GM23338 (cell line): Measurements from ENCODE around the gene GABRR2. TPM values are rescaled to one million over a fixed set of nuclear protein-coding genes. Genes with fewer than 3 reads are reported as not detected.

Experiments
- ATAC-seq: fragments of 200-7000 bp; cut with Tn5 transposase; 3 replicates; pipeline ENCODE4 v1.9.1; 2020
- DNase-seq: peaks from one replicate; pipeline ENCODE4 v3.0.0-alpha.2; 2015; ENCODE audit warnings: low spot score
- H2AFZ ChIP-seq: fragments of 200-600 bp; sonication (generic); 2 replicates; pipeline ENCODE4 v1.8.0; 2016; ENCODE audit warnings: antibody characterized with exemption, mild to moderate bottlenecking, moderate library complexity
- H3F3A ChIP-seq: fragments of 200-600 bp; sonication (generic); replicated peaks from 2 replicates; pipeline ENCODE4 v1.8.0; 2017; ENCODE audit warnings: antibody characterized with exemption, mixed run types, low read depth
- H3K27ac ChIP-seq: fragments of 200-600 bp; sonication (generic); 2 replicates; pipeline ENCODE4 v1.6.1; 2016; ENCODE audit warnings: low read depth
- H3K27me3 ChIP-seq: fragments of 200-600 bp; sonication (generic); 2 replicates; pipeline ENCODE4 v1.8.0; 2016; ENCODE audit warnings: mild to moderate bottlenecking, mixed run types, moderate library complexity; ENCODE audit not compliant: insufficient read depth
- H3K36me3 ChIP-seq: fragments of 200-600 bp; sonication (generic); 2 replicates; pipeline ENCODE4 v1.8.0; 2016; ENCODE audit warnings: mild to moderate bottlenecking; ENCODE audit not compliant: insufficient read depth
- H3K4me1 ChIP-seq: fragments of 200-600 bp; sonication (generic); 2 replicates; pipeline ENCODE4 v1.8.0; 2016; ENCODE audit warnings: mild to moderate bottlenecking, moderate library complexity; ENCODE audit not compliant: insufficient read depth
- H3K4me2 ChIP-seq: fragments of 200-600 bp; sonication (generic); 2 replicates; pipeline ENCODE4 v1.7.1; 2017; ENCODE audit warnings: mixed run types
- H3K4me3 ChIP-seq: fragments of 200-600 bp; sonication (generic); 2 replicates; pipeline ENCODE4 v1.6.1; 2016; ENCODE audit warnings: mixed run types
- H3K79me2 ChIP-seq: fragments of 200-600 bp; sonication (generic); replicated peaks from 2 replicates; pipeline ENCODE4 v1.8.0; 2017; ENCODE audit warnings: mild to moderate bottlenecking; ENCODE audit not compliant: insufficient read depth
- H3K9me2 ChIP-seq: fragments of 200-600 bp; sonication (generic); 2 replicates; pipeline ENCODE4 v1.8.0; 2017; ENCODE audit not compliant: insufficient read depth
- H4K20me1 ChIP-seq: fragments of 200-600 bp; sonication (generic); replicated peaks from 2 replicates; pipeline ENCODE4 v1.8.0; 2017; ENCODE audit warnings: mild to moderate bottlenecking; ENCODE audit not compliant: insufficient read depth
- H3K27ac Mint-ChIP-seq: 2 replicates; pipeline ENCODE4 v1.8.0; 2020; ENCODE audit warnings: inconsistent platforms, mild to moderate bottlenecking, moderate library complexity, mixed read lengths
- H3K27me3 Mint-ChIP-seq: 3 replicates; pipeline ENCODE4 v1.8.0; 2022; ENCODE audit warnings: low read depth, mild to moderate bottlenecking, moderate library complexity, mixed read lengths, inconsistent platforms; ENCODE audit not compliant: insufficient read depth, poor library complexity
- H3K36me3 Mint-ChIP-seq: 3 replicates; pipeline ENCODE4 v1.8.0; 2021; ENCODE audit warnings: low read depth, mild to moderate bottlenecking, inconsistent platforms, moderate library complexity, mixed read lengths
- H3K4me1 Mint-ChIP-seq: 3 replicates; pipeline ENCODE4 v1.8.0; 2020; ENCODE audit warnings: mild to moderate bottlenecking, inconsistent platforms, mixed read lengths
- H3K4me3 Mint-ChIP-seq: 3 replicates; pipeline ENCODE4 v1.8.0; 2021; ENCODE audit warnings: moderate library complexity, mild to moderate bottlenecking, inconsistent platforms, mixed read lengths
- H3K9me3 Mint-ChIP-seq: 3 replicates; pipeline ENCODE4 v1.8.0; 2020; ENCODE audit warnings: moderate library complexity, mild to moderate bottlenecking, inconsistent platforms, mixed read lengths
- CREB1 ChIP-seq: fragments of 250-450 bp; sonication (Bioruptor Pico); IDR thresholded peaks from 2 replicates; pipeline ENCODE4 v1.5.0; 2020; ENCODE audit warnings: low read depth, mild to moderate bottlenecking, moderate library complexity
- EZH2 ChIP-seq: fragments of 200-600 bp; sonication (generic); IDR thresholded peaks from one replicate; pipeline ENCODE4 v1.8.0; 2017; ENCODE audit warnings: antibody characterized with exemption, mild to moderate bottlenecking, low read depth; ENCODE audit not compliant: unreplicated experiment
- EZH2phosphoT487 ChIP-seq: fragments of 200-600 bp; sonication (generic); IDR thresholded peaks from one replicate; pipeline ENCODE4 v1.8.1; 2018; ENCODE audit warnings: antibody characterized with exemption; ENCODE audit not compliant: unreplicated experiment
- JUNB ChIP-seq: IDR thresholded peaks from one replicate; pipeline ENCODE4 v1.6.1; 2016; ENCODE audit warnings: antibody characterized with exemption; ENCODE audit not compliant: unreplicated experiment
- NANOG ChIP-seq: IDR thresholded peaks from 2 replicates; pipeline ENCODE4 v1.6.1; 2016; ENCODE audit warnings: antibody characterized with exemption, borderline replicate concordance
- POLR2AphosphoS5 ChIP-seq: IDR thresholded peaks from 2 replicates; pipeline ENCODE4 v1.6.1; 2016; ENCODE audit warnings: antibody characterized with exemption, low read depth
- STAT1 ChIP-seq: IDR thresholded peaks from one replicate; pipeline ENCODE4 v1.6.1; 2016; ENCODE audit warnings: antibody characterized with exemption; ENCODE audit not compliant: unreplicated experiment
- ZNF114 ChIP-seq: fragments of 250-450 bp; sonication (Bioruptor Pico); IDR thresholded peaks from 2 replicates; pipeline ENCODE4 v1.5.0; 2020; ENCODE audit warnings: mild to moderate bottlenecking, moderate library complexity
- ZNF331 ChIP-seq: fragments of 250-450 bp; sonication (Bioruptor Pico); IDR thresholded peaks from 2 replicates; pipeline ENCODE4 v1.5.0; 2020; ENCODE audit warnings: low read depth, mild to moderate bottlenecking, moderate library complexity
- polyA plus RNA-seq: library from polyadenylated mRNA; unstranded; fragments of >200 nt; fragmentation: Nextera tagmentation; extraction: Ambion mirVana; gene quantifications from 2 replicates; pipeline ENCODE4 v1.2.1, GENCODE V29; 2016
- total RNA-seq: library from RNA; depleted of rRNA; stranded (reverse); fragments of >200 nt; shearing (Covaris generic); gene quantifications from 2 replicates; pipeline ENCODE4 v1.2.3, GENCODE V29; 2014
- TF ChIP-seq, protein P1 (sequence below): IDR thresholded peaks from 2 replicates; pipeline ENCODE4 v1.6.1; 2016; ENCODE audit warnings: antibody characterized with exemption
- TF ChIP-seq, protein P2 (sequence below): IDR thresholded peaks from one replicate; pipeline ENCODE4 v1.6.1; 2018; ENCODE audit warnings: antibody characterized with exemption; ENCODE audit not compliant: unreplicated experiment
- TF ChIP-seq, protein P3 (sequence below): fragments of 250-450 bp; sonication (Bioruptor Pico); IDR thresholded peaks from 2 replicates; pipeline ENCODE4 v1.5.0; 2020; ENCODE audit warnings: mild to moderate bottlenecking, moderate library complexity
- TF ChIP-seq, protein P4 (sequence below), 2 experiments: fragments of 200-600 bp in 1 of 2; sonication (generic) in 1 of 2; conservative IDR thresholded peaks; 2 replicates each; pipeline versions ENCODE4 v1.5.1 to v1.6.1; 2016 to 2017; ENCODE audit warnings: antibody characterized with exemption in 2 of 2, low read depth in 2 of 2, mild to moderate bottlenecking in 2 of 2, moderate library complexity in 1 of 2

Gene GABRR2
- total and polyA plus RNA-seq, 2 experiments from 2014 or later: not detected

- H3K4me1 Mint-ChIP-seq: no peaks in the 10 kb centered on the region
- no peak for ATAC-seq
Measured at GRCh38 chr6:89257781-89258180, 57.3 kb downstream of the GABRR2 start.

More at GRCh38 chr6:89257781-89258180, 57.3 kb downstream of the GABRR2 start:
- Histone ChIP-seq H3K4me2 (no peak overlapping the region), H3K27me3 (no peaks in the 10 kb centered on the region), H3K4me1 (no peaks in the 10 kb centered on the region), H3K36me3 (no peaks in the 10 kb centered on the region), H4K20me1 (no peaks in the 10 kb centered on the region), H3K4me3 (no peak overlapping the region), H2AFZ (no peak overlapping the region), H3F3A (no peaks in the 10 kb centered on the region), H3K27ac (no peak overlapping the region), H3K79me2 (no peaks in the 10 kb centered on the region), H3K9me2 (no peaks in the 10 kb centered on the region)
- no peak for TF ChIP-seq NANOG
- TF ChIP-seq POLR2AphosphoS5: no peak
- TF ChIP-seq, protein P1, sequence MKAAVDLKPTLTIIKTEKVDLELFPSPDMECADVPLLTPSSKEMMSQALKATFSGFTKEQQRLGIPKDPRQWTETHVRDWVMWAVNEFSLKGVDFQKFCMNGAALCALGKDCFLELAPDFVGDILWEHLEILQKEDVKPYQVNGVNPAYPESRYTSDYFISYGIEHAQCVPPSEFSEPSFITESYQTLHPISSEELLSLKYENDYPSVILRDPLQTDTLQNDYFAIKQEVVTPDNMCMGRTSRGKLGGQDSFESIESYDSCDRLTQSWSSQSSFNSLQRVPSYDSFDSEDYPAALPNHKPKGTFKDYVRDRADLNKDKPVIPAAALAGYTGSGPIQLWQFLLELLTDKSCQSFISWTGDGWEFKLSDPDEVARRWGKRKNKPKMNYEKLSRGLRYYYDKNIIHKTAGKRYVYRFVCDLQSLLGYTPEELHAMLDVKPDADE: no peak
- TF ChIP-seq, protein P2, sequence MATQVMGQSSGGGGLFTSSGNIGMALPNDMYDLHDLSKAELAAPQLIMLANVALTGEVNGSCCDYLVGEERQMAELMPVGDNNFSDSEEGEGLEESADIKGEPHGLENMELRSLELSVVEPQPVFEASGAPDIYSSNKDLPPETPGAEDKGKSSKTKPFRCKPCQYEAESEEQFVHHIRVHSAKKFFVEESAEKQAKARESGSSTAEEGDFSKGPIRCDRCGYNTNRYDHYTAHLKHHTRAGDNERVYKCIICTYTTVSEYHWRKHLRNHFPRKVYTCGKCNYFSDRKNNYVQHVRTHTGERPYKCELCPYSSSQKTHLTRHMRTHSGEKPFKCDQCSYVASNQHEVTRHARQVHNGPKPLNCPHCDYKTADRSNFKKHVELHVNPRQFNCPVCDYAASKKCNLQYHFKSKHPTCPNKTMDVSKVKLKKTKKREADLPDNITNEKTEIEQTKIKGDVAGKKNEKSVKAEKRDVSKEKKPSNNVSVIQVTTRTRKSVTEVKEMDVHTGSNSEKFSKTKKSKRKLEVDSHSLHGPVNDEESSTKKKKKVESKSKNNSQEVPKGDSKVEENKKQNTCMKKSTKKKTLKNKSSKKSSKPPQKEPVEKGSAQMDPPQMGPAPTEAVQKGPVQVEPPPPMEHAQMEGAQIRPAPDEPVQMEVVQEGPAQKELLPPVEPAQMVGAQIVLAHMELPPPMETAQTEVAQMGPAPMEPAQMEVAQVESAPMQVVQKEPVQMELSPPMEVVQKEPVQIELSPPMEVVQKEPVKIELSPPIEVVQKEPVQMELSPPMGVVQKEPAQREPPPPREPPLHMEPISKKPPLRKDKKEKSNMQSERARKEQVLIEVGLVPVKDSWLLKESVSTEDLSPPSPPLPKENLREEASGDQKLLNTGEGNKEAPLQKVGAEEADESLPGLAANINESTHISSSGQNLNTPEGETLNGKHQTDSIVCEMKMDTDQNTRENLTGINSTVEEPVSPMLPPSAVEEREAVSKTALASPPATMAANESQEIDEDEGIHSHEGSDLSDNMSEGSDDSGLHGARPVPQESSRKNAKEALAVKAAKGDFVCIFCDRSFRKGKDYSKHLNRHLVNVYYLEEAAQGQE: no peak
- no peak for TF ChIP-seq EZH2
- no peak for TF ChIP-seq ZNF331 (CRISPR knock-in tag)
- no peak for TF ChIP-seq EZH2phosphoT487
- TF ChIP-seq ZNF114 (CRISPR knock-in tag): no peak
- TF ChIP-seq, protein P3, sequence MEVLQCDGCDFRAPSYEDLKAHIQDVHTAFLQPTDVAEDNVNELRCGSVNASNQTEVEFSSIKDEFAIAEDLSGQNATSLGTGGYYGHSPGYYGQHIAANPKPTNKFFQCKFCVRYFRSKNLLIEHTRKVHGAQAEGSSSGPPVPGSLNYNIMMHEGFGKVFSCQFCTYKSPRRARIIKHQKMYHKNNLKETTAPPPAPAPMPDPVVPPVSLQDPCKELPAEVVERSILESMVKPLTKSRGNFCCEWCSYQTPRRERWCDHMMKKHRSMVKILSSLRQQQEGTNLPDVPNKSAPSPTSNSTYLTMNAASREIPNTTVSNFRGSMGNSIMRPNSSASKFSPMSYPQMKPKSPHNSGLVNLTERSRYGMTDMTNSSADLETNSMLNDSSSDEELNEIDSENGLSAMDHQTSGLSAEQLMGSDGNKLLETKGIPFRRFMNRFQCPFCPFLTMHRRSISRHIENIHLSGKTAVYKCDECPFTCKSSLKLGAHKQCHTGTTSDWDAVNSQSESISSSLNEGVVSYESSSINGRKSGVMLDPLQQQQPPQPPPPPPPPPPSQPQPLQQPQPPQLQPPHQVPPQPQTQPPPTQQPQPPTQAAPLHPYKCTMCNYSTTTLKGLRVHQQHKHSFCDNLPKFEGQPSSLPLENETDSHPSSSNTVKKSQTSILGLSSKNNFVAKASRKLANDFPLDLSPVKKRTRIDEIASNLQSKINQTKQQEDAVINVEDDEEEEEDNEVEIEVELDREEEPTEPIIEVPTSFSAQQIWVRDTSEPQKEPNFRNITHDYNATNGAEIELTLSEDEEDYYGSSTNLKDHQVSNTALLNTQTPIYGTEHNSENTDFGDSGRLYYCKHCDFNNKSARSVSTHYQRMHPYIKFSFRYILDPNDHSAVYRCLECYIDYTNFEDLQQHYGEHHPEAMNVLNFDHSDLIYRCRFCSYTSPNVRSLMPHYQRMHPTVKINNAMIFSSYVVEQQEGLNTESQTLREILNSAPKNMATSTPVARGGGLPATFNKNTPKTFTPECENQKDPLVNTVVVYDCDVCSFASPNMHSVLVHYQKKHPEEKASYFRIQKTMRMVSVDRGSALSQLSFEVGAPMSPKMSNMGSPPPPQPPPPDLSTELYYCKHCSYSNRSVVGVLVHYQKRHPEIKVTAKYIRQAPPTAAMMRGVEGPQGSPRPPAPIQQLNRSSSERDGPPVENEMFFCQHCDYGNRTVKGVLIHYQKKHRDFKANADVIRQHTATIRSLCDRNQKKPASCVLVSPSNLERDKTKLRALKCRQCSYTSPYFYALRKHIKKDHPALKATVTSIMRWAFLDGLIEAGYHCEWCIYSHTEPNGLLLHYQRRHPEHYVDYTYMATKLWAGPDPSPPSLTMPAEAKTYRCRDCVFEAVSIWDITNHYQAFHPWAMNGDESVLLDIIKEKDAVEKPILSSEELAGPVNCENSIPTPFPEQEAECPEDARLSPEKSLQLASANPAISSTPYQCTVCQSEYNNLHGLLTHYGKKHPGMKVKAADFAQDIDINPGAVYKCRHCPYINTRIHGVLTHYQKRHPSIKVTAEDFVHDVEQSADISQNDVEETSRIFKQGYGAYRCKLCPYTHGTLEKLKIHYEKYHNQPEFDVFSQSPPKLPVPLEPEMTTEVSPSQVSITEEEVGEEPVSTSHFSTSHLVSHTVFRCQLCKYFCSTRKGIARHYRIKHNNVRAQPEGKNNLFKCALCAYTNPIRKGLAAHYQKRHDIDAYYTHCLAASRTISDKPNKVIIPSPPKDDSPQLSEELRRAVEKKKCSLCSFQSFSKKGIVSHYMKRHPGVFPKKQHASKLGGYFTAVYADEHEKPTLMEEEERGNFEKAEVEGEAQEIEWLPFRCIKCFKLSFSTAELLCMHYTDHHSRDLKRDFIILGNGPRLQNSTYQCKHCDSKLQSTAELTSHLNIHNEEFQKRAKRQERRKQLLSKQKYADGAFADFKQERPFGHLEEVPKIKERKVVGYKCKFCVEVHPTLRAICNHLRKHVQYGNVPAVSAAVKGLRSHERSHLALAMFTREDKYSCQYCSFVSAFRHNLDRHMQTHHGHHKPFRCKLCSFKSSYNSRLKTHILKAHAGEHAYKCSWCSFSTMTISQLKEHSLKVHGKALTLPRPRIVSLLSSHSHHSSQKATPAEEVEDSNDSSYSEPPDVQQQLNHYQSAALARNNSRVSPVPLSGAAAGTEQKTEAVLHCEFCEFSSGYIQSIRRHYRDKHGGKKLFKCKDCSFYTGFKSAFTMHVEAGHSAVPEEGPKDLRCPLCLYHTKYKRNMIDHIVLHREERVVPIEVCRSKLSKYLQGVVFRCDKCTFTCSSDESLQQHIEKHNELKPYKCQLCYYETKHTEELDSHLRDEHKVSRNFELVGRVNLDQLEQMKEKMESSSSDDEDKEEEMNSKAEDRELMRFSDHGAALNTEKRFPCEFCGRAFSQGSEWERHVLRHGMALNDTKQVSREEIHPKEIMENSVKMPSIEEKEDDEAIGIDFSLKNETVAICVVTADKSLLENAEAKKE (CRISPR knock-in tag): no peak
- TF ChIP-seq JUNB: no peak
- TF ChIP-seq, protein P4, sequence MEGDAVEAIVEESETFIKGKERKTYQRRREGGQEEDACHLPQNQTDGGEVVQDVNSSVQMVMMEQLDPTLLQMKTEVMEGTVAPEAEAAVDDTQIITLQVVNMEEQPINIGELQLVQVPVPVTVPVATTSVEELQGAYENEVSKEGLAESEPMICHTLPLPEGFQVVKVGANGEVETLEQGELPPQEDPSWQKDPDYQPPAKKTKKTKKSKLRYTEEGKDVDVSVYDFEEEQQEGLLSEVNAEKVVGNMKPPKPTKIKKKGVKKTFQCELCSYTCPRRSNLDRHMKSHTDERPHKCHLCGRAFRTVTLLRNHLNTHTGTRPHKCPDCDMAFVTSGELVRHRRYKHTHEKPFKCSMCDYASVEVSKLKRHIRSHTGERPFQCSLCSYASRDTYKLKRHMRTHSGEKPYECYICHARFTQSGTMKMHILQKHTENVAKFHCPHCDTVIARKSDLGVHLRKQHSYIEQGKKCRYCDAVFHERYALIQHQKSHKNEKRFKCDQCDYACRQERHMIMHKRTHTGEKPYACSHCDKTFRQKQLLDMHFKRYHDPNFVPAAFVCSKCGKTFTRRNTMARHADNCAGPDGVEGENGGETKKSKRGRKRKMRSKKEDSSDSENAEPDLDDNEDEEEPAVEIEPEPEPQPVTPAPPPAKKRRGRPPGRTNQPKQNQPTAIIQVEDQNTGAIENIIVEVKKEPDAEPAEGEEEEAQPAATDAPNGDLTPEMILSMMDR (conservative IDR thresholded peaks at IDR 0.05; ENCODE audit: low read depth in 2 of 2): no peak
- TF ChIP-seq CREB1 (CRISPR knock-in tag): no peak
- TF ChIP-seq STAT1: no peak
- no peak for DNase-seq
- H3K9me3 Mint-ChIP-seq: no peaks in the 10 kb centered on the region
- H3K27me3 Mint-ChIP-seq: peaks cover 2% of the 10 kb centered on the region
- no peak overlapping the region for H3K27ac Mint-ChIP-seq
- H3K4me3 Mint-ChIP-seq: no peak overlapping the region
- H3K36me3 Mint-ChIP-seq: no peaks in the 10 kb centered on the region
